Raji (cell line): ENCODE results near the gene HDAC2.

Experiments used
- POLR2A ChIP-seq: IDR thresholded peaks from 2 replicates; pipeline ENCODE4 v1.6.1; 2011; ENCODE audit warnings: low read depth, low read length, control low read depth; ENCODE audit not compliant: insufficient read depth

The HDAC2 gene

GRCh38 chr6:113970805-113971676 is at the start of gene HDAC2:
TSS of gene HDAC2 (minus strand) at chr6:113971148. CDS start at chr6:113970908, 240 bp downstream.
- peak; percentile 82 for TF ChIP-seq POLR2A

DNA sequence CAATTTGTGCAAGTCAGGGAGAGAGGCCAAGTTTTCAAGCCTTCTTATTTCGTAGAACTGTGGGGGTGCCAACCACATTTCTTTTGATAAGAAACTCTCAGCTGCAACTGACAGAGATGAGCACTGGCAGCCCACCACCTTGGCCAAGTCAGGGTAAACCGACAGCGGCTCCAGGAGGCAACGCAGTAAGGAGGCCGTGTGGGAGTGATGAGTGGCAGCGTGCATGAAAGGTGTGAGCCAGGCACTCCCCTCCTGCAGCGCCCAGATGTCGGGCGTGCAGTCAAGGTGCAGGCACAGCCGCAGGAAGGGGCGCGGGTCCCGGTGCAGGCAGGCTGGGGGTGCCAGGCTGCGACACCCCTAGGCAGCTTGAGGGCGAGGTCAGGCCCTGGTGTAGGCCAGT is 49.2 kb upstream of the HDAC2 start:
- TF ChIP-seq POLR2A = no peak

- no peak for TF ChIP-seq POLR2A
Observed at GRCh38 chr6:114010540-114010939, 39.6 kb upstream of the HDAC2 start.

DNA sequence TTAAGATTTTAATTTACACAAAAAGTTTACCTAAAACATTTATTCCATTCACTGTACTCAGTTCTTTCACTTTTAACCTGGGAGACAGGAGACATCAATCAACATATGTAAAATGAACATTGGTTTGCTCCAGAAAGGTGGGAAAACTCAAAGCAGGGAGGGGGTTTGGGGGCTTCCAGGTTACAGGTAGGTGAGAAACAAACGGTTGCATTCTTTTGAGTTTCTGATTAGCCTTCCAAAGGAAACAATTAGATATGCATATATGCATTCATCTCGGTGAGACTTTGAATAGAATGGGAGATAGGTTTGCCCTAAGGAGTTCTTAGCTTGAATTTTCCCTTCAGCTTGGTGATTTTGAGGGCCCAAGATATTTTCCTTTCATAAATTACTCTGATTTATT is 38.2 kb upstream of the HDAC2 start:
- TF ChIP-seq POLR2A = no peak

GRCh38 chr6:114008331-114008730 is 37.4 kb upstream of the HDAC2 start:
- no peak for TF ChIP-seq POLR2A

DNA sequence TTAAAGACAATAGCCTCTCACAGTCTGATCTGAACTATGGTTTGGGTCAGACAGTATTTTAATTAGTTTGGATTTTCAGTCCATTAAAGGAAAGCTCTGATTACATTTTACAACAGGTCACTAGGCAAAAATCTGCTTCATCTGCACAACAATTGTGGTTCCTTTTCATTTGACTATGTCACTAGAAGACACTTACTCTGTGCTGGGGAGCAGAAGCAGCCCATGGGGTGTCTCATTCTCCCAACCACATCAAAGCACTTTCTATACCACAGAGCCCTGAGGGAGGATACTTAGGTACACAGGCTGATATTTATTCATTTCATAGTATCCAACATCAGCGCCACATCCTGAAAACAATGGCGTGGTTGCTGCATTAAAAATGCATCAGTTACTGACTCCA is 36.6 kb upstream of the HDAC2 start:
- no peak for TF ChIP-seq POLR2A

- no peak for TF ChIP-seq POLR2A
Observed at GRCh38 chr6:114001354-114001753, 30.4 kb upstream of the HDAC2 start.

- no peak for TF ChIP-seq POLR2A
Observed at GRCh38 chr6:114000069-114000468, 29.1 kb upstream of the HDAC2 start.

GRCh38 chr6:113999284-113999683 is 28.3 kb upstream of the HDAC2 start:
- no peak for TF ChIP-seq POLR2A

DNA sequence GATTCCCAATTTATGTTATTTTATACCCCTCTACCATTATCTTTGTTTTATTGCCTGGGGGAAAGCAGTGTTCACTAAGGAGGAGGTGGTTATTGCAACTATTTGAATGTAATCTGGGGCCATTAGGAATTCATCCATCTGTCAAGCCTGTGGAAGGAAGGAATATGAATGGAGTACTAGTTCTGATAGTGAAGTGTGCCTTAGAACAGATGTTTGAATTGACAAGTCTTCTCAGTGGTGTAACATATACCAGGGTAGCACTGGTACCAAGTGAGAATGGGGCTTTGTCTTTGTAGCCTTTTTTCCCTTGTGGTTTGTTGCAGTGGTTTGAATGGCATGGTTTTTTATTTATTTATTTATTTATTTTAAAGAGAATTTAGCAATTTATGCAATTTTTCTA is 27.9 kb upstream of the HDAC2 start:
- no peak for TF ChIP-seq POLR2A

- no peak for TF ChIP-seq POLR2A
Observed at GRCh38 chr6:113997116-113997515, 26.2 kb upstream of the HDAC2 start.

- TF ChIP-seq POLR2A = no peak
Observed at GRCh38 chr6:113995634-113996033, 24.7 kb upstream of the HDAC2 start.

DNA sequence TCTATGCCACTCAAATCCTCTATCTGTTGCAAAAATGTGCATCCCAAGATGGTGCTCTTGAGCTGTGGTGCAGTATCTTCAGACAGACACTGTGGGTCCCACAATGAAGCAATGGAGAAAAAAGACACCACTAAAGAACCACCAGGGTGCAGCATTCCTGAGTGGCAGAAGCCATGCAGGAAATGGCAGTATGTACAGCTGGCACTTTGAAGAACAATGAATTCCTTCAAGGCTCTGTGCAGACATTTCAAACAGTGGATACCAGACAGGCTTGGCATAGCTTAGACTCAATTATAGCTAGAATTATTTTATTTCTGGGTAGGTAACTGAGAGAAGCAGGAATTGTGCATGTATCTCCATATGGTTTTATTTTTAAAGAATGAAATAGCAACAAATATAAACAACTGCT is 24.0 kb upstream of the HDAC2 start:
- TF ChIP-seq POLR2A = no peak

DNA sequence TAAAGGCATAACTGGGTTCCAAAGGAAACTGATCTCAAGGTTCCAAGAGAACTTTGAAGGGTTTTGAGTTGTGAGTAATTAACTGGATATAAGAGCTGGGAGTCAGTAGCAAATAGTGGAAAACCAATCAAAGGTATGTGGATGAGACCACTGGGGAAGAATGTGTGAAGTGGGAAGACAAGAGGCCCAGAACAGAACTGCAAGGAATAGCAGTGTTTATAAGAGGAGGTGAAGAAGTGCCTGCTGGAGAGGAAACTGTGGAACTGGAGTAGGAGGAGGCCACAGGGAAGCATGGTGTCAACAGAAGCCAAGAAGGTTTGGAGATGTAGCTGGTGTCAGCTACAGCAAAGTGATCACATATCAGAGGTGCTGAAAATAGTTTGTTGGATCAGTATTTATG is 18.7 kb upstream of the HDAC2 start:
- TF ChIP-seq POLR2A = no peak

DNA sequence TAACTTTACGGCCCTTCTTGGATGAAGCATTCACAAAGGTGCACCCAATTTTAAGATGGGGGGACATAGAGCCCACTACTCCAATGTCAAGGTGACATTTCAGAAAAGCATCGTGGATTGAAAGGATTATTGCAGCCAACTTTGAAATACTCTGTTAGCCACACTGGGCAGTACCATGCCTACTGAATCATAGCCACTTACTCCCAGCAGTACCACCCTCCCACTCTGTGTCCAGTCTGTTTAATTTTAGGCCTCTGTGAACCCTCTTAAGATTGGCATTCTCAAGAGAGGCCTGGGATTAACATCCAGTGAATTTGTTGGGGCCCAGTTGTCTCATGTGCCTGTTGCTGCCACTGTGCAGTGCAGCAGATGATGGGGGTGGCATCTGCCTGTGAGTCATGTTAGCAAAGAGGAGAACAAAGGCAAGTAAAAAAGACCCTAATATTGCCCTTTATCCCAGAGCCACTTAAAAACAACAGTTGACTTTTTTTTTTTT is 11.2 kb upstream of the HDAC2 start:
- TF ChIP-seq POLR2A = no peak

- no peak for TF ChIP-seq POLR2A
Observed at GRCh38 chr6:113980937-113981554, 10.1 kb upstream of the HDAC2 start.
